ENCODE results near the gene CACNG6. TPM values are rescaled to one million over a fixed set of nuclear protein-coding genes. Genes with fewer than 3 reads are reported as not detected.

CACNG6 gene
- total and polyA plus RNA-seq, 2 donors (not counting 1 experiment from before 2014, with no cell fraction given): under 0.01 TPM; not detected in 1

DNA sequence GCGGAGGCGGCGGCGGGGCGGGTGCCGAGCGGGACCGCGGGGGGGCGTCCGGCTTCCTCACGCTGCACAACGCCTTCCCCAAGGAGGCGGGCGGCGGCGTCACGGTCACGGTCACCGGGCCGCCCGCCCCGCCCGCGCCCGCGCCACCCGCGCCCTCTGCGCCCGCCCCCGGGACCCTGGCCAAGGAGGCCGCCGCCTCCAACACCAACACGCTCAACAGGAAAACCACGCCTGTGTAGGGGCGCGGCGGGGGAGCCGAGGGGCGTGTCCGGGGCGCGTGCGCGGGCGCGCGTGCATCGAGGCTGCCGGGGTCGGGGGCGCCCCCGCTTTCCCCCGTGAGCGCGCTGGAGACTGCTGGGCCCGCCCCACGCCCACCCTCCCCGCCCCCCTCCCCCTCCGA is 8.8 kb upstream of the CACNG6 start:
- no peak overlapping the region for H3K4me3 ChIP-seq (replicated peaks in 1 of 4; ENCODE audit: control extremely low read depth in 1 of 4, insufficient read depth in 1 of 4, low read depth in 3 of 4, low read length in 4 of 4)
- no peaks in the 10 kb centered on the region for H3K36me3 ChIP-seq (ENCODE audit: control insufficient read depth, insufficient read depth, low read length)
- H3K9me3 ChIP-seq (ENCODE audit: control insufficient read depth, insufficient read depth, low read depth, low read length): no peaks in the 10 kb centered on the region
- no peak overlapping the region for H3K4me2 ChIP-seq (ENCODE audit: extremely low read depth, insufficient read depth, low read length)
- no peak overlapping the region for H3K27ac ChIP-seq (ENCODE audit: insufficient read depth, low read length)
- no peak overlapping the region for H2AFZ ChIP-seq (ENCODE audit: low read length)
- no peaks in the 10 kb centered on the region for H3K79me2 ChIP-seq (ENCODE audit: control insufficient read depth, insufficient read depth, low read length)
- DNase-seq (ENCODE audit: low read depth in 2 of 2): peak; percentile 6 to 24
- peaks cover 12% of the 10 kb centered on the region for H3K27me3 ChIP-seq (ENCODE audit: control insufficient read depth, insufficient read depth, low read length)
- TF ChIP-seq EZH2 (IDR thresholded peaks at IDR 0.05; ENCODE audit: low read length, missing control alignments): no peak
- TF ChIP-seq, protein P1, sequence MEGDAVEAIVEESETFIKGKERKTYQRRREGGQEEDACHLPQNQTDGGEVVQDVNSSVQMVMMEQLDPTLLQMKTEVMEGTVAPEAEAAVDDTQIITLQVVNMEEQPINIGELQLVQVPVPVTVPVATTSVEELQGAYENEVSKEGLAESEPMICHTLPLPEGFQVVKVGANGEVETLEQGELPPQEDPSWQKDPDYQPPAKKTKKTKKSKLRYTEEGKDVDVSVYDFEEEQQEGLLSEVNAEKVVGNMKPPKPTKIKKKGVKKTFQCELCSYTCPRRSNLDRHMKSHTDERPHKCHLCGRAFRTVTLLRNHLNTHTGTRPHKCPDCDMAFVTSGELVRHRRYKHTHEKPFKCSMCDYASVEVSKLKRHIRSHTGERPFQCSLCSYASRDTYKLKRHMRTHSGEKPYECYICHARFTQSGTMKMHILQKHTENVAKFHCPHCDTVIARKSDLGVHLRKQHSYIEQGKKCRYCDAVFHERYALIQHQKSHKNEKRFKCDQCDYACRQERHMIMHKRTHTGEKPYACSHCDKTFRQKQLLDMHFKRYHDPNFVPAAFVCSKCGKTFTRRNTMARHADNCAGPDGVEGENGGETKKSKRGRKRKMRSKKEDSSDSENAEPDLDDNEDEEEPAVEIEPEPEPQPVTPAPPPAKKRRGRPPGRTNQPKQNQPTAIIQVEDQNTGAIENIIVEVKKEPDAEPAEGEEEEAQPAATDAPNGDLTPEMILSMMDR (conservative IDR thresholded peaks at IDR 0.05 in 1 of 2, IDR thresholded peaks at IDR 0.05 in 1 of 2; ENCODE audit: low read depth in 1 of 2, low read length in 2 of 2): no peak
- no peak overlapping the region for H3K9ac ChIP-seq (ENCODE audit: insufficient read depth, low read length)
- no peaks in the 10 kb centered on the region for H4K20me1 ChIP-seq (ENCODE audit: control insufficient read depth, extremely low read depth, insufficient read depth, low read length)
- no peaks in the 10 kb centered on the region for H3K4me1 ChIP-seq (ENCODE audit: control insufficient read depth, extremely low read depth, insufficient read depth, low read length)

DNA sequence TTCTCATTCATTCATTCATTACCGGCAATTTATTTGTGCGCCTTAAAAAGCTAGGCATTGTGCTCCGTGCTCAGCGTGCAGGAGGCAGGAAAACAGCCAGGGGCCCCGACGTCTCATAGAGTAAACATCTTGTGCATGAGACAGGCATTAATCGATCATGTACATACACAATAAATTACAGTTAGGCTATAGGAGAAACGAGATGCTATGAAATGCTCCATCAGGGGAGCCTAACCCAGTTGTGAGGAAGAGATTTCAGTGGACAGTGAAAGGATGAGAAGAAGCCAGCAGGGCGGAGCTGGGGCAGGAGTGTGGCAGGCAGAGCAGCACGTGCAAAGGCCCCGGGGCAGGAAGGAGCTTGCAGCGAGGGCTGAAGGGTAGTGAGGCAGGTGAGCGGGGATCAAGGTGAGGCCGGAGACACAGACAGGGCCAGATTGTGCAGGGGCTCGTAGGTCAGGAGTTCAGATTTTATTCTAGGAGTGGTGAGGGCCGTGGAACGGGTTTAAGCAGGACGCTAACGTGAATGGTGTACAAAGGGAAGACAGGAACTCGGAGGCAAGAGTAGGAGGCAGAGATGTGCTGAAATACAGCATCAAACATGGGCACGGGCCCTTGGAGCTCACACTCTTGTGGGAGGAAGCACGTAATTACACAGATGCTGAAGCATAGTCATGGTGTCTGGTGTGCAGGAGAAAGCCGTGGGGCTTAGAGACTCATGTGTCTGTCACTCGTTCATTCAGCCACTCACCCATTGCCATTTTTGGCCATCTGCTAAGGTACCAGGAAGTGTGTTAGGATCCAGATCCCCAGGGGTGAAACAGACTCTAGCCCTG is 7.8 kb upstream of the CACNG6 start:
- H3K9ac ChIP-seq (ENCODE audit: insufficient read depth, low read length): no peak overlapping the region
- H2AFZ ChIP-seq (ENCODE audit: low read length): no peak overlapping the region
- peaks cover 12% of the 10 kb centered on the region for H3K27me3 ChIP-seq (ENCODE audit: control insufficient read depth, insufficient read depth, low read length)
- TF ChIP-seq, protein P1 (conservative IDR thresholded peaks at IDR 0.05 in 1 of 2, IDR thresholded peaks at IDR 0.05 in 1 of 2; ENCODE audit: low read depth in 1 of 2, low read length in 2 of 2): no peak
- TF ChIP-seq EZH2 (IDR thresholded peaks at IDR 0.05; ENCODE audit: low read length, missing control alignments): no peak
- H3K4me3 ChIP-seq (replicated peaks in 1 of 4; ENCODE audit: control extremely low read depth in 1 of 4, insufficient read depth in 1 of 4, low read depth in 3 of 4, low read length in 4 of 4): no peak overlapping the region
- no peaks in the 10 kb centered on the region for H3K79me2 ChIP-seq (ENCODE audit: control insufficient read depth, insufficient read depth, low read length)
- no peaks in the 10 kb centered on the region for H3K9me3 ChIP-seq (ENCODE audit: control insufficient read depth, insufficient read depth, low read depth, low read length)
- no peak overlapping the region for H3K4me2 ChIP-seq (ENCODE audit: extremely low read depth, insufficient read depth, low read length)
- H3K36me3 ChIP-seq (ENCODE audit: control insufficient read depth, insufficient read depth, low read length): no peaks in the 10 kb centered on the region
- no peak overlapping the region for H3K27ac ChIP-seq (ENCODE audit: insufficient read depth, low read length)
- DNase-seq (ENCODE audit: low read depth in 2 of 2): no peak
- no peaks in the 10 kb centered on the region for H3K4me1 ChIP-seq (ENCODE audit: control insufficient read depth, extremely low read depth, insufficient read depth, low read length)
- no peaks in the 10 kb centered on the region for H4K20me1 ChIP-seq (ENCODE audit: control insufficient read depth, extremely low read depth, insufficient read depth, low read length)

DNA sequence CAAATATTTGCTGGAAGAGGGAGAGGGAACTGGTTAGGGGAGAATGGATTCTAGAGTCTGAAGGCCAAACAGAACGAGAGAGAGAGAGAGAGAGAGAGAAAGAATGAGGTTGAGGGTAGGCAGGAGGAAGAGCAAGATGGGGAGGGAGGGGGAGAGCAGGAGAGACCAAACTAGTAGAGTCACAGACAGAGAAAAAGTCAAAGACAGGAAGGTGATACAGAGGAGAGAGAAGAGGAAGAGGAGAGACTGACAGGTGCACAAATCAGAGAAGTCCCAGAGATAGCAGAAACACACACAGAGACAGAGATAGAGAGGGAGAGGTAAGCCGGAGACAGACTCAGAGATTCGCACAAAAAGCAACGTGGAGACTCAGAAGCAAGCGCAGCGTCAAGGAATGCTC is 5.6 kb upstream of the CACNG6 start:
- no peak for TF ChIP-seq EZH2 (IDR thresholded peaks at IDR 0.05; ENCODE audit: low read length, missing control alignments)
- TF ChIP-seq, protein P1 (conservative IDR thresholded peaks at IDR 0.05 in 1 of 2, IDR thresholded peaks at IDR 0.05 in 1 of 2; ENCODE audit: low read depth in 1 of 2, low read length in 2 of 2): no peak
- DNase-seq (ENCODE audit: low read depth in 2 of 2): no peak
- Histone ChIP-seq H3K27ac (ENCODE audit: insufficient read depth, low read length) (no peak overlapping the region), H2AFZ (ENCODE audit: low read length) (no peak overlapping the region), H4K20me1 (ENCODE audit: control insufficient read depth, extremely low read depth, insufficient read depth, low read length) (no peaks in the 10 kb centered on the region), H3K9me3 (ENCODE audit: control insufficient read depth, insufficient read depth, low read depth, low read length) (no peaks in the 10 kb centered on the region), H3K4me3 (replicated peaks in 1 of 4; ENCODE audit: control extremely low read depth in 1 of 4, insufficient read depth in 1 of 4, low read depth in 3 of 4, low read length in 4 of 4) (no peak overlapping the region), H3K9ac (ENCODE audit: insufficient read depth, low read length) (no peak overlapping the region), H3K4me1 (ENCODE audit: control insufficient read depth, extremely low read depth, insufficient read depth, low read length) (no peaks in the 10 kb centered on the region), H3K79me2 (ENCODE audit: control insufficient read depth, insufficient read depth, low read length) (no peaks in the 10 kb centered on the region), H3K4me2 (ENCODE audit: extremely low read depth, insufficient read depth, low read length) (no peak overlapping the region), H3K27me3 (ENCODE audit: control insufficient read depth, insufficient read depth, low read length) (peaks cover 7% of the 10 kb centered on the region), H3K36me3 (ENCODE audit: control insufficient read depth, insufficient read depth, low read length) (no peaks in the 10 kb centered on the region)
